Measurements from ENCODE around the gene CCDC148.
"Not testable (repeated sequence)": the region's sequence is repeated elsewhere in the genome, so short reads cannot be mapped to it uniquely, and the experiment has no call there.

The CCDC148 gene

DNA sequence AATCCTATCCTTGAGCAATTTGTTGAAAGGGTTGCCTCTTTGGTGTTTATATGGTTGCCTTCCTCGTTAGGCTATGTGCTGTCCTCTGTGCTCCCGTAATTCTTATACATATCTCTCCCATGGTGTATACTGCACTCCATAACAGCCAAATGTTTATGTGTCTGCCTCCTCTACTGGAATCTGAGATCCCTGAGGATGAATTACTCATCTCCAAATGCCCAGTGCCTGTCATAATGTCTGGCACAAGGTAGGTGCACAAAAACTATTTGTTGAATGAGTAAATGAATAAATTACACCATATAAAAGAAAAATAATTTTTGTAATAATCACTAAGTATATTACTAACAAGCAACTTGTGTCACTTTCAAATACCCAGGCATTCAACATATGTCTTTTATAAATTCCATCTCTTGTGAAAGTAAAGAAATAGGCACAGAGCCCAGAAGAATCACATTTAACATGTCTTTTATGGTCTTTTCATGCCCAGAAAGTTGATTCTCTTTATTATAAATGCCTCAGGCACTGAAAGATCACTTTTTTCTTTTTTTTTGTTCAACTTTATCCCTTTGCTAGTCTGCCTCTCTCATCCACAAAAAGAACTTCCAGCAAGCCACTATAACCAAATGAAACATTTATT lies 164.9 kb downstream of the CCDC148 start:
- DNase-seq (ENCODE audit: low spot score), result no peak

DNA sequence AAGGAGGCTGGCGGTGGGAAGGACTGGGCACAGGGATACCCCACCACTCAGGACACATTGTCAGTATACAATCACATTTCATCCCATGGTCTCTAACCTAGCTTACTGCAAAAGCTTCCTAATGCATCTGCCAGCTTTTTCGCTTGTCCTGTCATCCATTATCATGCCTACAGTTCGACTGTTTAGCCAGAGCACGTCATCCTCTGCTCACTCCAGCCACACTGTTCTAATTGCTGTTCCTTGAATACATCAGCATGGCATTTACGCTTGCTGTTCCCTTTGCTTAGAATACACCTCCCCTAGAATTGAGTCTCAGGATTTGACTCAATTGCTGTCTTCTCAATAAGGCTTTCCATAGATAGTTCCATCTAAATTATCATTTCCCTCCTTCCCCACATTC lies 166.3 kb downstream of the CCDC148 start:
- DNase-seq (ENCODE audit: low spot score), result no peak

DNA sequence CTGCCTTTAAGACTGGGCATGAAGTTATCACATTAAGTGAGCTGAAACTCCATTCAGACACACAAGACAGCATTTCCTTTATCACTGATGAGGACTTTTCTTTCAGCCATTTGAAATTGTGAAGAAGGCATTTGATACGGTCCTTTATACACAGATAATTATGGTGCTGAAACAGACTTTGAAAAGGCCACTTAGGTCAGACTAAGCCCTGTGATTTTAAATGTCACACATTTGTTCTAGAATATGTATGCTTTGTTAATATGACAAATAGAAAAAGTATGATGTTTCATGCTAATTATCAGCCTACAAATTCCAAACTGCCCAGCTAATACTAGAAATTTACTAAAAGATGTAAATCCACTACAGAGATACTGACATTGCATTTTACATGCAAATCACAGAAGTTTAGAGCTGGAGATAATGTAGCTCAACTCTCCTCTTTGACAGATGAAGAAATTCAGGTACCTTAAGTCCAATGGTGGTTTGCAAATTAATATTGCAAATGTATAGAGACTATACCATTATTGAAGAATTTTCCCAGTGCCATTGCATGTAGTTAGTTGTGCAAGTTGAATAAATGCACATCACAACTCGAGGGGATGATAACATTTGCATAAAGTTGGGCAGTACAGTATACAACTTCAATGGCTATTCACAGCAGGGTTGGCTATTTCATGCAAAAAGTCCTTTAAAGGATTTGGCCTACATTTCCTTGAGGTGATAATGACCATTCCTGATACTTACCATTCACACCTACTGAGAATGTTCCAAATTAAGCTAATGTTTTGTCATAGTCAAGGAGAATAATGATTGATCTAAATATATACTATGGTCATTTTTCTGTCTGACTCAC lies 179.7 kb downstream of the CCDC148 start:
- DNase-seq (ENCODE audit: low spot score), result no peak

DNA sequence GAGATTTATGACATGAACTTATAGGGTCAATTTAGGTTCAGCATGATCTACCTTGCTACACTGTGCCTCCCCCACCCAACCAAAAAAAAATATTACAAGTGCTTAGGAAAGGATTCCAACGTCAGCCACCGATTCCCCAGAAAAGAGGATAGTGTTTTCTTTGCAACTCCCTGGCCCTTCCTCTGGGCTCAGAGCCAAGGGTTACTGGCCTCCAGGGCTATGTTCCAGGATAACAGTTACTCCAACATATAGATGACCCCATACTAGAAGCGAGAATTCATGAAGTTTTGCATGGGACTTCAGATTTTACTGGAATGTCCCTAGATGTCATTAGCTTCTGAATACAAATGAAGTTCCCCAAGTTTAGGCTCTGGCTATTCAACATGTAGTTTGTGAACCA lies 182.8 kb downstream of the CCDC148 start:
- no peak for DNase-seq (ENCODE audit: low spot score)

DNA sequence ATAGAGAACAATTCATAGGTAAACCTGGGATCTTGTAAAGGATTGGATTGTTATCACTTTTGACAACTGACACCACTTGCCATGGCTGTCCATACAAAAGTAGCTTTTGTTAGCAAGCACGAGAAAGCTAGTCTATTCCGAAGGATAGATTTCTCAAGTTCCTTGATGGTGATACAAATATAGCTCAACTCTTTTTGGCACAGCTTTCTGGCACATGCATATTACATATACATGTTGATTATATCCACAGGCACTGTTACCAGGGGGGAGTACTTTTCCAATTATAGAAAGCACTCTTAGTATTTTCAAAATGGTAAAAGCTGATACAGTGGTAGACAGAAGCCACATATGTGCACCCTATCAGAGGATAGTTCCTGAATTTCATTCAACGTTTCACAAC lies 186.0 kb downstream of the CCDC148 start:
- no peak for DNase-seq (ENCODE audit: low spot score)

DNA sequence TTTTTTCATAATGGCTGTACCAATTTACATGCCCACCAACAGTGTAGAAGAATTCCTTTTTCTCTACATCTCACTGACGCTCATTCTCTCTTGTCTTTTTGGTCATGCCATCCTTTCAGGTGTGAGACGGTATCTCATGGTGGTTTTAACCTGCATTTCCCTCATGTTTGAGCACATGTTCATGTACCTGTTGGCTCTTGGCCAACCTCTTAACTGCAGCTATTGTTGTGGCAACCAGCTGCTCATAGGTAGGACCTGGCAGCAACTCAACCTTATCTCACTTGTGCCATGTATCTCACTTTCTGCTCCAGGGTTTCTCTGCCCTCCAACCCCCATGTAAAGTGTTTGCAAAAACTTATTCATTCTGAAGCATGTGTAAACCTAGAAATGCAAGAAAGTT lies 187.4 kb downstream of the CCDC148 start:
- DNase-seq (ENCODE audit: low spot score), result no peak

DNA sequence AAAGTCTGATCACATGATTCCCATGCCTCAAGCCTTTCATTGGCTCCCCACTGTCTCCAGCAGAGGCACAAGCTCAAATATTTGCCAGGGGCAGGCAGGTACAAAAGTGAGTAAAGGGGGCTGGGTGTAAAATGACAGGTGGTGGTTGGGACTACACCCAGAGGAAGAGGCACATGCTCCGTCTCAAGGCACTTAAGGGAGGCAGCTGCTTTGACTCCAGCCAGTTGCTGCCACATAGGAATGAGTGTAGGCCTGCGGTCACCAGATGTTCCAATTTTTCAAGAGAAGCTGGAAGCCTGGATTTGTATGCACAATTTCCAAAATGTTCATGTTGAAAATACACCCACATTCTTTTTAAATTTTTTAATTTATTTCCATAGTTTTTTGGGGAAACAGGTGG lies 190.4 kb downstream of the CCDC148 start:
- DNase-seq (ENCODE audit: low spot score), result no peak

DNA sequence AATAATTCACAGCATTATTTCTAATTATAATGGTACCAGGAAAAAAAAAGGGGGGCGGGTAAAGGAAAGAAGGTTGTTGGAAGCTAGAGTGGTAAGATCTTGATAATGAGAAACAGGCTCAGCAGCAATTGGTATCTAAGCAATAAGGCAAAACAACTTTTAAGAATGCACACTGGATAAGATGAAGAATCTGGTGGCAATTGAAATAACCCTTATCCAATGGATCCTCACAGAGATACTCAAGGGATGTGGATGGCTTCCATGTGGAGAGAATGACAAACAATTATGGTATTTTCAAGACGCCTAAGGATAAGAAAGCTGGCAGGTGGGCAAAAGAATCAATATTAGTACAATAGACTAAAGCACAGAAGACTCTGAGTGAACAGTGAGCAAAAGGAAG lies 201.3 kb downstream of the CCDC148 start:
- DNase-seq (ENCODE audit: low spot score), result no peak

DNA sequence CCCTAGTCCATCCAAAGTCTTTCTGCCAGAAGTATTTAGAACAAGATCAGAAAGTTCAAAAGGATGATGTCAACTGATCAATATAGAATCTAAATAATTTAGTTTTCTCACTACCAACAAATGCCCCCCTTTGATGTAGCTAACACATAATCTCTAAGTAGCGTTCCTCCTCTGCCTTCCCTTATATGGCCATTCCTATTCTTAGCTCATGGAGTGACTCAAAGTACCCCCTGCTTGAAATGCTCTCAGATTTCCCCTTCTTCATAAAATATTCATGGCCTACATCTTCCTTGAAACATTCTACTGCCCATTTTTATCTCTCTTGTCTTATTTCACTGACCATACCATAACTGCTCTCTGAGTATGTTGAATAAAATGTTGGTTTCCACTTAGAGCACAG lies 203.4 kb downstream of the CCDC148 start:
- DNase-seq (ENCODE audit: low spot score), result no peak

DNA sequence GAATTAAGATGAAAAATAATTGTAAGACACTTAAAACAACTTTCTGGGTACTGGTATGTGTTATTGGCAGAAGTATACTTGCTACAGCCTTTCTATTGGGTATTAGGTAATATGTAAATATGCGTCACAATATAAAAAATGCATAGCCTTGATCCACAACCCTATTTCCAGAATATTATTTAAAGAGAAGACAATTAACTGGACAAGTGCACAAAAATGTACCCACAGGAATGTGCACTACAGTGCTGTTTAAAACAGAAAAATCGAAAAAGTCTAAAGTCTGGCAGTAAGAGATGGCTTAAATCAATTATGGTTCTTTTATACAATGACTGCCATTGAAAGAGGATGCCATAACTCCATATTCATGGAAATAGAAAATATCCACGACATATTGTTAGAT lies 205.2 kb downstream of the CCDC148 start:
- DNase-seq (ENCODE audit: low spot score), result no peak

DNA sequence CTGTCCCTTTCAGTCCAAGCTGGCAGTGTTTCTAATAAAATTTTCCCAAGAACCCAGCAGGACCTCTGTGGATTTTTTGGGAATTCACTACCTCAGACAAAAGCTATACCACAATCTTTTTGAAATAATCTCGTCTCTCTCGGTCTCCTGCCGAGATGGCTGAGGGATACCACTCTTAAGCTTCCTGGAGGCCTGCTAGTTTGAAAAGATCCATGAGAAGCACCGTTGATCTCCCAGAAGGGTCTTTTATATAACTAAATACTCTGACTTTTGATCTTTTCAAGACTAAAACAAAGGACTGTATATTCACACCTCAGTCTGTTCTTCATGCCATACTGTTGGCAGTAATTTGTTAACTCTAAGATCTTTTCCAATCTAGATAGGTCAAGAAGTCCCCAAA lies 213.2 kb downstream of the CCDC148 start:
- no peak for DNase-seq (ENCODE audit: low spot score)

DNA sequence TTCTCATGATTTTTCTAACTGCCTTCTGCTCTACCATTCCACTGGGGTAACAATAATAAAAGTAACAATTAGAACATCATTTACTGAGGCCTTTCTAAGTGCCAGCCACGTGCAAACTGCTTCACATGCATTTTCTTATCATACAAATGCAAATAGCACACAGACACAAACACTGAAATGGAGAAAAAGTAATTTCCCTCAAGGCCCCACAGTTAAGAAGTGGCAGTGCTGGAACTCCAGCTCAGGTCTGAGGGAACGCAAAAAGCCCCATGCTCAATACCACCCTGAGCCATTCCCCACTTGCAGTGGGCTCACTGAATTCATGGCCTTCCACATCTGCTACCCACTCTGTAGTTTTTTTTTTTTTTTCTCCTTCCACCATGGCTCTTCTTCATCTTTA lies 214.3 kb downstream of the CCDC148 start:
- DNase-seq (ENCODE audit: low spot score), result no peak

DNA sequence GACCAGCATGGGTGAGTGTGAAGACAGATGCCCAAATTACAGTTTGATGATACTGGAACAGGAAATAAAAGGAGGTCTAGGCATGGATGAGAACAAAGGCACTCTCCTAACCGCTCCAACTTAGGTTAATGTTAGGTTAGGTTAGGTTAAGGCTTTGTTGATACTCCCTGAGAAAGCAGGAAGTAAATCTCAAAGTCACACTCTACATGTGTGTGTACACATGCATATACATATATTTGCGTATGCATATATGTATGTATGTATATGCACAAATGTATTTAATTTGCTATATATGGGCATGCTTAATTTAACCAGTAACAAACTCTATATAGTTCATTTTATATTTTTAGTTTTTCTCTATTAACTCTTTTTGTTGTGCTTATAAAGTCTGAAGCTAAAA lies 215.6 kb downstream of the CCDC148 start:
- DNase-seq (ENCODE audit: low spot score), result no peak

DNA sequence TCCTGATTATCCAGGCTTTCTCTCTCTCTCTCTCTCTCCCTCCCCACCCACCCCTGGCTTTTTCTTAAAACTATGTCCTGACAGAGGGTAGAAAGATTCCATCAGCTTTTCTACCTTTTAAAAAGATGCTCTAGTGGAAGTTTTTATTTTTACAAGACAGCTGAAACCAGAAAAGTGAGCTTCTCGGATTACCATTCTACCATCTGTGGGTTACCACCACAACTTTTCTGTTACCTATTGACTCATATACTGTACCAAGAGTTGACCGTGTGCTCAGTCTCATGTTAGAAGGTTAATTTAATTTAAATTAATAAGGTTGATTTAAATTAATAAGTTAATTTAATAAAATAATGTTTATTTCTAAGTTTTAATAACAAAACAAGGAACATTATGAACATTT lies 217.3 kb downstream of the CCDC148 start:
- DNase-seq (ENCODE audit: low spot score), result no peak

DNA sequence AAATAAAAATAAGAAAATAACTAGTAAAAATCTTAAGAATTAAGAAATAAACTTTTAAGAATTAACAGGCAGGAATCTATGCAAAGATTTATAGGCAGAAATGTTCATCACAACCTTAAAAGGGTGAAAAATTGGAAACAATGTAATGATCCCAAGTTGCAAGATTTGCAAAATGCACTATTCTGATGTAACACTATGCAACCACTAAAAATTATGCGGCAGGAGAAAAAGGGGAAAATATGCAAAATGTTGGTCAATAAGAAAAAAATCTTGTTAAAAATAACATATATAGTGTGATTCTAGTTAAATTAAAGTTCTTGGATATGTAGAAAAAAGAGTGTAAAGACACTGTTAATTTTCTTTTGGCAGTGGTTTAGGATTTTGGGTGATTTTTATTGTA lies 222.1 kb downstream of the CCDC148 start:
- no peak for DNase-seq (ENCODE audit: low spot score)

DNA sequence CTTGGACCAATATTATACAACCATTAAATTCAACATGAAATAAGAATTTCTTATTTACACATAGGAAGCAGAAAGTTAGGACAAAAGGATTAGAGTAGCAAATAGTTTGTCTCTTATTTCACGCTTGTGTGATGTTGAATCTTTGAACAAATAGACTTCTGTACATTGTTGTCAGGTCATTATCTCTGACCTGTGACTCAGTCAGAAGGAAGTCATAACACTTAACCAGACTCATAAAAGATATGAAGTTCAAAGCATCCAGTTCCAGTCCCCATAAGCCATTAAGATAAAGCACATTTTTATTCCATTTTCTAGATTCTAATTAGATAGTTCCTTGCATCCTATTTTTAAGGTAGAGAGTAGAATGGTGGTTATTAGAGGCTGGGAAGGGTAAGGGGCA lies 224.1 kb downstream of the CCDC148 start:
- DNase-seq (ENCODE audit: low spot score), result no peak

DNA sequence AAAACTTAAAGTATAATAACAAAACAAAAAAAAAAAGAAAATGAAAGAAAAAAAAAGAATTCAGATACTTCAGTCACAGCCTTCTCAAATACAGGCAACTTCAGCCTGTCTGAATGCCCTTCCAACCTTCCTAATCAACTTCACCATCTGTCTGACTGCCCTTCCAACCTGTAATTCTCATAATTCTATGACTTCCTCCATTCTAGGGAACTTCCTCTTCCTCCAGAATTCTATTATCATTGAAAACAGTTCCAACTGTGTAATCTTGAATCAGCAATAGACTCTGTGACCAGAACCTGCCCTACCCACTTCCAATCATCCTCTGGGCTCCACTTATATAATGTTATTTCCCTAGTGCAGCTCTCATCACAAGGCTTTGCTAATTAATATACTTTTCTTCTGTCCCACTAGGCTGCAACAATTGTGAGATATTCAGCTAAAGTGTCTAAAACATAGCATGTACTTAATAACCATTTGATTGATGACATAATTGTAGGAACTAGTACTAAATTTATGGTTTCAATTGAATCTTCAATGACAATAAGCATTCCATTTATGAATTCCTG lies 227.5 kb downstream of the CCDC148 start:
- no peak for DNase-seq (ENCODE audit: low spot score)

DNA sequence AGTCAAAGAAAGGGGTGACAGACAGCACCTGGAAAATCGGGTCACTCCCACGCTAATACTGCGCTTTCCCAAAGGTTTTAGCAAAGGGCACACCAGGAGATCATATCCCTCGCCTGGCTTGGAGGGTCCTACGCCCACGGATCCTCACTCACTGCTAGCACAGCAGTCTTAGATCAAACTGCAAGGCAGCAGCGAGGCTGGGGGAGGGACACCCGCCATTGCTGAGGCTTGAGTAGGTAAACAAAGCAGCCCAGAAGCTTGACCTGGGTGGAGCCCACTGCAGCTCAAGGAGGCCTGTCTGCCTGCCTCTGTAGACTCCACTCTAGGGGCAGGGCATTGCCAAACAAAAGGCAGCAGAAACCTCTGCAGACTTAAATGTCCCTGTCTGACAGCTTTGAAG lies 233.5 kb downstream of the CCDC148 start:
- DNase-seq (ENCODE audit: low spot score), result not testable (repeated sequence)

DNA sequence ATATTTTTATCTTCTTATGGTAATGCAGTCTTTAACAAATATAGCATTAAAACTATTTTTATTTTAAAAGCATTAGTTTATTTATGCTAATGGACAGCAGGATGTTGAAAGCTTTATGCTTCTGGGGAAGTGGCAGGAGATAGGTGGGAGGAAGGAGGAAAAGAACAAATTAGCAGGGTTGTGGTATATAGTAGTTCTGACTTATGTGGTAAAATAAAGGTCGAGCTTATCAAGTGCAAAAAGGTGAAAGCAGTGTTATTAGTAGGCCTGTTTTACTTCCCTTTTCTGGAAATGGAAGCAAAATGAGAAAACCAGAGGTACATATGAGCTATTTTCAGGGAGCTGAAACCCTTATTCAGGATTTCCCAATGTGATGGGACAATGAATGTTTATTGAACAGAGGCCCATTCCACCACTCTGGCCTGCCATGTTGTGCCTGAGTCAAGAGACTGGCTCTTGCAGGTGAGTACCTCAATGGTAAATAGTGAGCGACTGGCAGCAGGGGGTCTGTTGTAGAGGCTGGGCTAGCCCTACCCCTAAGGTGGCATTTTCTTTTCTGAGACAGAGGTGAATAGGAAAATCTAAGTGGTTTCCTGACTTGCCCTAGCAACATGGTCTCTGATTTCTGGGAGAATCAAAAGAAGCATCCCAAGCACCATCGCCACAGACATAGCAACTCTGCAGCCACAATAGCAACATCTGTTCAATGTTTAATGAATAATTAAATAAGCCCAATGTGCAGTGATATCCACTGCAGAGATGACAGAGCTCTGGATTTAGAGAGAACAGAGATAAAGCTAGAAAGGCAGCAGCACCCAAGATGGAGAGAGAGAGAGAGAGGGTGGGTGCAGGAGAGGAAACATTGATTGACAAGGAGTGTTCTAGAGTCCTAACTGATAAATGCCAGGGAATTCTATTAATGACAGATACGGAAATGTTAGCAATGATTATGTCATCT lies 235.2 kb downstream of the CCDC148 start:
- DNase-seq (ENCODE audit: low spot score), result no peak

DNA sequence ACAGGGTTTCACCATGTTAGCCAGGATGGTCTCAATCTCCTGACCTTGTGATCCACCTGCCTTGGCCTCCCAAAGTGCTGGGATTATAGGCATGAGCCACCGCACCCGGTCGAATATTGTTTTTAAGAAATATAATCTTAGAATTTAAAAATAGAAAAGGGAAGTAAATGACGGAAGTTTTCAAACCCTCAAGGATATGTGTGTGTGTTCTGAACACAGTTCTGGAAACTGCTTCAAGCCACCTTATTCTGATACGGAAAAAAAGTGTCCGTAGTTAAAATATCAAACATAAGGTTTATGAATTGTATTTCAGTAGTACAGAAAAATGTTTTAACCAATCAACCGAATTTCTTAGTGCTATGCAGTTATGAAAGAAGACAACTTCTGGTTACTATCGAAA lies 239.0 kb downstream of the CCDC148 start:
- DNase-seq (ENCODE audit: low spot score), result no peak

DNA sequence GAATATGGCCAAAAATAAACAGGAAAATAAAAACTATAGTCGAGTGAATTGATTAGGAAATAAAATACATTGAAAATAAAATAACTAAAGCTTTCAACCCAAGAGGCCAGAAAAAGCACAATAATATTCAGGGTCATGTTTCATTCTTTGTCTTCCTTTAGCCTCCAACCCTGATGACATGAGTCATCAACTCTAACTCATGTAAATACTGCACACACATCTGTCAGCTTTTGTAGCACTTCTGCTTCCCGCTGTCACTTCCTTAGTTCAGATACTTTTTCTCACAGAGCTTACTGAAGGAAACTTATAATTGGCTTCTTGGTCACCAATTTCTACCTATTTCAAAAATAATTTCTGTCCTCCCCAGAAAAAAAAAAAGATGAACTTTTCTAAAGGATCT lies 242.1 kb downstream of the CCDC148 start:
- no peak for DNase-seq (ENCODE audit: low spot score)

DNA sequence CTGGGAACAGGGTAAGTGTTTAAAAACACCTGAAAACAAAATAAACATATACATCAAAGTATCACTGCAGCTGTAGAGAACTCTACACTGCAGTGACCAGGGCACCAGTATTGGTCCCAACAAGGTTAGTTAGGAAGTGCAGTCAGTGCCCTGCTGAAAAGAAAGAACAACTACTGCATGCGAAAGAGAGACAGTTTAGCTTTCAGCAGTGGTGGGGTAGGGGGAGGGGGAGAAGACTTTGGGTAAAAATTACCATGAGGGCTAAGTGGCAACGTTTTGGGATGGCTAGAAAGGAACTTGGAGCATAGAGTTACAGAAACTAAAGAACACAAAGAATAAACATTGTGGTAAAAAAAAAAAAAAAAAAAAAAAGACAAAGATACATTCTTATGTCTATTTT lies 242.8 kb downstream of the CCDC148 start:
- no peak for DNase-seq (ENCODE audit: low spot score)
